ENCODE measurements around the gene PCYT2. TPM values are rescaled to one million over a fixed set of nuclear protein-coding genes. Genes with fewer than 3 reads are reported as not detected.

The PCYT2 gene
- total and polyA plus RNA-seq, 8 donors, result 12.7 to 57.7 (median 19.6) TPM

GRCh38 chr17:81917565-81918332 is 6.5 kb upstream of the PCYT2 start, which contains the start of gene SIRT7:
Gene SIRT7 (minus strand): TSS chr17:81918176. CDS start chr17:81918131, 45 bp downstream.
- intact Hi-C loops (cut with DNase I), result no loop called here
- H3K27ac ChIP-seq, result peak within 1 kb of the TSS in 1 of 2 donors; percentile 83
- H3K9me3 ChIP-seq, result no peaks in the 10 kb centered on the region
- ATAC-seq (peak; percentile 84), DNase-seq (peak; percentile 61 to 93 (median 83))
- no peaks in the 10 kb centered on the region for H3K27me3 ChIP-seq
- H3K4me3 ChIP-seq, result peak within 1 kb of the TSS; percentile 80 to 88
- H3K4me1 ChIP-seq, result peaks cover 14 to 70% of the 10 kb centered on the region in 2 donors
- H3K36me3 ChIP-seq, result peaks cover 0 to 70% of the 10 kb centered on the region in 2 donors
- no peak for TF ChIP-seq CTCF (IDR thresholded peaks at IDR 0.05)

GRCh38 chr17:81916234-81917001 is 5.2 kb upstream of the PCYT2 start:
- intact Hi-C loops (cut with DNase I), result no loop called here
- H3K27ac ChIP-seq, result peak overlapping the region in 1 of 2 donors; percentile 83
- H3K4me3 ChIP-seq, result peak overlapping the region in 1 of 2 donors; percentile 88
- ATAC-seq (no peak), DNase-seq (no peak)
- TF ChIP-seq CTCF (IDR thresholded peaks at IDR 0.05), result no peak
- H3K27me3 ChIP-seq, result no peaks in the 10 kb centered on the region
- peaks cover 18 to 67% of the 10 kb centered on the region in 2 donors for H3K4me1 ChIP-seq
- H3K36me3 ChIP-seq, result peaks cover 0 to 67% of the 10 kb centered on the region in 2 donors
- no peaks in the 10 kb centered on the region for H3K9me3 ChIP-seq

- intact Hi-C loops (cut with DNase I), result no loop called here
- Histone ChIP-seq H3K4me3 (no peak overlapping the region), H3K36me3 (peaks cover 0 to 56% of the 10 kb centered on the region in 2 donors), H3K27ac (no peak overlapping the region), H3K4me1 (peaks cover 20 to 62% of the 10 kb centered on the region in 2 donors), H3K9me3 (no peaks in the 10 kb centered on the region), H3K27me3 (no peaks in the 10 kb centered on the region)
- no peak for TF ChIP-seq CTCF (IDR thresholded peaks at IDR 0.05)
- no peak for ATAC-seq
- DNase-seq, result no peak
These were observed 4.1 kb upstream of the PCYT2 start for GRCh38 chr17:81915331-81915730.

GRCh38 chr17:81914103-81914850 is 3.1 kb upstream of the PCYT2 start:
- no peak for DNase-seq
- TF ChIP-seq CTCF (IDR thresholded peaks at IDR 0.05), result no peak
- Histone ChIP-seq H3K36me3 (peaks cover 0 to 49% of the 10 kb centered on the region in 2 donors), H3K4me1 (peaks cover 24 to 62% of the 10 kb centered on the region in 2 donors), H3K9me3 (no peaks in the 10 kb centered on the region), H3K27ac (no peak overlapping the region), H3K4me3 (no peak overlapping the region), H3K27me3 (no peaks in the 10 kb centered on the region)
- intact Hi-C loops (cut with DNase I), result no loop called here
- ATAC-seq, result no peak
